Mucosa of gallbladder (tissue), 1 donor: Measurements from ENCODE around the gene HNRNPA3. TPM values are rescaled to one million over a fixed set of nuclear protein-coding genes. Genes with fewer than 3 reads are reported as not detected.
"Not testable (repeated sequence)": the region's sequence is repeated elsewhere in the genome, so short reads cannot be mapped to it uniquely, and the experiment has no call there.

ENCODE experiments used
- DNase-seq: peaks from one replicate; pipeline ENCODE4 v3.0.0-alpha.2; 2020; ENCODE audit warnings: low spot score
- total RNA-seq: library from RNA; stranded (reverse); gene quantifications from one replicate; pipeline ENCODE4 v1.2.1, GENCODE V29; 2021
- donor health status: DM: no; HTN: no; CAD: no.

Gene HNRNPA3
- total RNA-seq, 1 donor from 2014 or later: 128 TPM

DNA sequence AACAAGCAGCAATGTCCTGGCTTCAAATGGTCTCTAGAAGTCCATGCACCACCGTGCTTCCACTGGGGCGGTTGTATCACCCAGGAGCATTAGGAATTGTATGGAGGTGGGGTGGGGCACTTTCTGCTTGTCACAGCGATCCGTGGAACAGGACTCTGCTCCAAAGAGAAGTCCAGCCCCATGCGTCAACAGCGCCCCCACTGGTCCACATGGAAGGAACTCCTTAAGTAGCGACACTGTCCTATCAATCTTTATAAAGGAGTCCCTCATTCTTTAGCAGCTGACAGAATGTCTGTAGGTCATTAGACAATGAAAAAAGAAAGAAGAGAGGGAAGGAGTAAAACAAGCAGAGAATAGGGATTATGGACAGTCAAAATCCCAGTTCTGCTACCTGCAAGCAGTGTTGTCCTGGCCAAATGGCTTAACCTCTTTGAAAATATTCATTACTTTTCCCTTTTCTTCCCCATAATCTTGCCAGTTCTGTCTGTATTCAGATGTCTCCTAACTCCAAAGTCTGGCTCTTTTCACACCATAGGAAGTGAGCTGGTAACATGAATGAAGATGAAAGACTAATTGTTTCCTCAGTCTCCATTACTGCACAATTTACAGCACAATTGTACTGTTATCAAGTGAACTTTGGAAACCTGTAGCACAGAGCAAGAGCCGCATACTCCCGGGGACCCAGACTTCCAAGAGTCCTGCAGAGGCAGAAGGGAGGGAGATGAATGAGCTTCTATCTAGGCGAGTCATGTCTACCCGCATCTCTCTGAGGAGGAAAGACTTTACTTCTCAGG is 42.0 kb downstream of the HNRNPA3 start:
- peak; percentile 36 for DNase-seq

GRCh38 chr2:177255227-177255601 is 42.6 kb downstream of the HNRNPA3 start:
- DNase-seq: no peak

DNA sequence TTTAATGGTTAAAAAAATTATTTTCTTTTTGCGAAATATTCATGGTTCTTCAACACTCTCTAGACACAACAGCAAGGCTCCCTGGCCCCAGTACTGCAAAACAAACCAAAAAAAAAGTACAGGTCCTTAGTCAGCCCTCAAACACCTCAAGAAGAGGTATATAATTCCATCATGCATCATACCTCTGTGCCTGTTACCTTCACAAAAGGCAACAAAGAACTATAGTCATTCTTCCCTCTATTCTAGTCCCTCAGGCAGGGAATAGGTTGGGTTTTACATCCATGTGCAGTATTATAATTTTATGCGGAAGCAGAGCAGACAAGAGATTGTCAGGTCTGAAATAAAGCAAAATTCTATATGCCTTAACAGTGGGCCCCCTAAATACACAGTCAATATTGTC is 43.4 kb downstream of the HNRNPA3 start:
- DNase-seq: no peak

DNA sequence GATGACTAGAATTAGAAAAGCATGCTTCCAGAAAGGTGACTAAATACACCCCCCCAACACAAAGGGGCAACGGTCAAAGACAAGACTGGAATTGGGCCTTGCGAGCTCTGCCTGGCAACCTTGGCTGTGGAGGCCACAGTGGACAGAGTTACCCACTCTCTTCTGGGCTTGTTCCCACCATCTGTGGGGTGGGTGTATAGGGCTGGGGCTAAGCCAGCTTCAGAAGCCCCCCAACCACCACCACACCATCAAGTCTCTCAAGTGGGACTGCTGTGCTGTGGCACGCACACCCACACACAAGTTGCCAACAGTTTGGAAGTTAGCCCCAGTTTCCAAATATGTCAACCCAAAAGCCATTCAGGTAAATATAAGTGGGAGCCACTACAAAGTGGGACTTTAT is 44.1 kb downstream of the HNRNPA3 start:
- DNase-seq: no peak

DNA sequence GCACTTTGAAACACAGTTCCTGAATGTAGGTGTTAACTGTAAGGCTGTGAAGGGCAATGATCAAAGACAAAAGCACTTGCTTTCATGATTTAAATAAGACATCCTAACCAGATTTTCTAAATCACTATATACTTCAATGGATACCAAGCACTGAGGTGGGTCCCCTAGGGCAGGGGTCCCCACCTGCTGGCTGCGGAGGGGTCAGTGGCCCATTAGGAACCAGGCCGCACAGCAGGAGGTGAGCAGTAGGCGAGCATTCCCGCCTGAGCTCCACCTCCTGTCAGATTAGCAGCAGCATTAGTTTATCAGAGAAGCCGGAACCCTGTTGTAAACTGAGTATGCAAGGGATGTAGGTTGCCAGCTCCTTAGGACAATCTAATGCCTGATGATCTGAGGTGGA is 44.9 kb downstream of the HNRNPA3 start:
- no peak for DNase-seq

DNA sequence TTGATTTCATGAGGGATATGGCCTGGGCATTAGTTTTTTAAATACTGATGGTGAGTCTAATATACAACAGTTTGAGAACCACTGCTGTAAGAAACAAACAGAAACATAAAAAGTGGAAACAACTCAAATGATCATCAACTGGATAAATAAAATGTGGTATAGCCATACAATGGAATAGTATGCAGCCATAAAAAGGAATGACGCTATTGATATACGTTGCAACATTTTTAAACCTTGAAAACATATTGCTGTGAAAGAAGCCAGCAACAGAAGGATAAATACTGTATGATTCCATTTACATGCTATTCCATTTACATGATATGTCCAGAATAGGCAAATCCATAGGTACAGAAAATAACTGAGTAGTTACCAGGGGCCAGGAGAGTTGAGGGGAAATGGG is 45.5 kb downstream of the HNRNPA3 start:
- DNase-seq: no peak

DNA sequence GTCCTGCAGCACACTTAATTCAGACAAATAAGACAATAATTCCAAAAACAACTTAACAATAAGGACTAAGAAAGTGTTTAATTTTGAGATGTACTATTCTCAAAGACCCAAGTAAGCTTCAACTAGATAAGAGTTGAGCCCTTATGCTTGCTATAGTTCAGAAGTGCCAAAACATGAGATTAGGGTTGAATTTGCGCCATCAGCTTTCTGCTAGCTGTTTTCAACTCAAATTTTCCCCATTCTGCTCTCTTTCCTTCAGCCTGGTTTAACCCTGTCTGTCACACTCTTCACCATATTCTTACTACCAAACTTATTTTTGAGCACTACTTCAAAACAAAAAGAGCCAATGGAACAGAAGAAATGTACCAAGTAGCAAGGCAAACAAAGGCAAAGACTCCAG is 47.8 kb downstream of the HNRNPA3 start:
- no peak for DNase-seq

GRCh38 chr2:177261116-177262060 is 48.8 kb downstream of the HNRNPA3 start:
- no peak for DNase-seq

GRCh38 chr2:177262092-177262491 is 49.5 kb downstream of the HNRNPA3 start:
- DNase-seq: no peak

- DNase-seq: no peak
Measured at GRCh38 chr2:177262958-177263450, 50.4 kb downstream of the HNRNPA3 start.

DNA sequence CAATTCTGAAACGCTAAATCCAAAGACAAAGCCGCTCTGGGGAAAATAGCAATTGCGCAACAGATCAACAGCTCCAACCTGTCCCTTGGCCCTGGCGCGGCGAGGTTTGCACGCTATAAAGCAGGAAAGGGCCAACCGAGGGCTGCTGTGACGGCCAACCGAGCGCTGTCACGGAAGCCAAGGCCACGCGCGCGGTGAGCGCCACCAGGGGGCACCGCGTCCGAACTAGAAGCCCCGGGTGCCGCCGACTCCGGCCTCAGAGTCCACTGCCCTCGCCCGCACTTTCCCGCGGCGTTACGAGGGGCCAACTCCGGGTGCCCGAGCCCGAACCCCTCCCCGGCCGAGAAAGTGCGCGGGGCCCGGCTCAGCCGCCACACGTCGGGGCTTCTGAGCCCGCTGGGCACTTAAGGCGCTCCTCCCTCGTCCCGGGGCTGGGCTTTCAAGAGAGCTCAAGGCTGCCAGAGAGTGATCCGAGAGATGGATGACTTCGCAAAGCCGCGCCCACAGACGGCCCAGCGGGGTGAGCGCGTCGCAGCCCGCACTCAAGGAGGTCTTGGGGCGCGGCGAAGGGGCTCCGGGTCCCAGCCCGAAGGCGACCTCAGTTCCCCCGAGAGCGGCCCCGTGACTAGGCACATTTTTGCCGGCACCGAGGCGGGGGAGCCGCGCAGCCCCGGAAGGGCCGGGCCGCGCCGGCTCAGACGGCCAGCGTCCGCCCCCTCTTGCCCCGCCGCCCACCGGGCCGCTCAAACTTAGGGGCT is 51.0 kb downstream of the HNRNPA3 start:
- DNase-seq: peak; percentile 99

DNA sequence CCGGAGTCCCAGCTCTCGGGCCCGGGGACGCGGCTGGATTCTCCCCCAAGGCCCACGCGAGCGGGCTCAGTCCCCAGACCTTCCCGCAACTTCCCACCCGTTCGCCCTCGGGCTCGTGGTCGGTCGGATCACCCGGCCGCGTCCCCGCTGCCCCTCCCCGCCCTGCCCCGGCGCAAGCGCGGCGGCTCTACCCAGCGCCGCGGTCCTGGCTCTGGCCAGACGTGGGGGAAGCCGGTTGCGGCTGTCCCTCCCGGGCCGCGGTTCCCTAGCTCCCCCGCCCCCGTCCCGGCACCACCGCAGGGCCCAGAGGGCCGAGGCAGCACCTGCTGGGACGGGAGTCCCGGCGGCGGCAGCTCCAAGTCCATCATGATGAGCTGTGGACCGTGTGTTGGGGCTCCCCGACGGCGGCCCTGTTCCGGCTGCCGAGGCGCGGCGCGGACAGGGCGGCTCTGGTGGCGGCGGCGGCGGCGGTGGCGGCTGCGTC is 51.7 kb downstream of the HNRNPA3 start:
- no peak for DNase-seq

DNA sequence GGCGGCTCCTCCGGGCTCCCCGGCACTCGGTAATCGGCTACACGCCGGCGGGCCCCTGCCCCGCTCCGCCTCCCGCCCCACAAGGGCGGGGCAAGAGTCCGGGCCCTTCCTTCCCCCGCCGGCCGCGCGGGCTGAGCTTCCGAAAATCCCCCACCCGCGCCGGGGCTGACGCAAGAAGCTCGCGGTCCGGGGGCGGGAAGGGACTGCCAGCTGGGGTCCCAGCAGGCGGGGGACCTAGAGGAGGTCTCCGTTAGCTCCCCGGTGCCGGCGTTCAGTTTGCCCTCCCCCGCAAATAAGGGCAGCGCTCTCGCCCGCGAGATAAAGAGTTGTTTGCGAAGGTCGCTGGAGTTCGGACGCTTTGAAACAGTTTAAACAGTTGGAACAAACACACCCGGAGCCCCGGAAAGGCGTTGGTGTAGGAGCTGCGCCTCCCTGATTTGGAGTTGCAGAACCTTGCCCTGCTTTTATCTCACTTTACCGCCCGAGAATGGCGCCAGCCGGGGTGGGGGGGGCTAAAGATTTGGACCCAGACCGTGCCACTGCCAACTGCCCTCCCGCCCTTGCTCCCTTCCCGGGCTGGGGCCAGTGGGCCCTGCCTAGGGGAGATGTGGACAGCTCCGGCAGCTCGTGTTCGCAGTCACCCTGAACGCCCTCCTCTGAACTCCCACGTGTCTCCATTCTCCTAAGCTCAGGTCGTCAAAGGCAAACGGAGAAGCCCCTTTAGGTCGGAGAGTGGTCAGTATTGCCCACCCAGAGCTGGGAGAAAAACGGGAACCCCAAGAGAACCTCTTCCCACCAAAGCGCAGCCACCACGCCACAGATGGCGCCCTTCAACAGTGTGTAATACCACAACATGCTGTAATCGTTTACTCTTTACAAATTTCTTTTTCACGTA is 52.3 kb downstream of the HNRNPA3 start, which contains the start of gene NFE2L2:
NFE2L2 (minus strand) TSS at position 35 of the 895 bp plus-strand sequence. CDS start 151 bp downstream, outside the sequence.
- DNase-seq: peak; percentile 93

- no peak for DNase-seq
Measured at GRCh38 chr2:177265824-177266817, 53.5 kb downstream of the HNRNPA3 start.

DNA sequence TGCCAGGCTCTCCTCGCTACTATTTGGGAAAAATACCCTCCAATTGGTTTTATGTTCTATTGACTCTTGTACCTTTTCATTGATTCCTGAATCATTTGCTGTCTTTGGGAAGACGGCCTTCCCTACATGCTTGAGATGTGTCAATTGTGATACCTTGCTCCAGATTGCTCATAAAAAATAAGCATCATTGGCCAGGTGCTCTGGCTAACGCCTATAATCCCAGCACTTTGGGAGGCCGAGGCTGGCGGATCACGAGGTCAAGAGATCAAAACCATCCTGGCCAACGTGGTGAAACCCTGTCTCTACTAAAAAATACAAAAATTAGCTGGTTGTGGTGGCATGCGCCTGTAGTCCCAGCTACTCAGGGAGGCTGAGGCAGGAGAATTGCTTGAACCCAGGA is 54.4 kb downstream of the HNRNPA3 start:
- DNase-seq: not testable (repeated sequence)

GRCh38 chr2:177268187-177268871 is 55.7 kb downstream of the HNRNPA3 start:
- no peak for DNase-seq

GRCh38 chr2:177268901-177269300 is 56.3 kb downstream of the HNRNPA3 start:
- no peak for DNase-seq

DNA sequence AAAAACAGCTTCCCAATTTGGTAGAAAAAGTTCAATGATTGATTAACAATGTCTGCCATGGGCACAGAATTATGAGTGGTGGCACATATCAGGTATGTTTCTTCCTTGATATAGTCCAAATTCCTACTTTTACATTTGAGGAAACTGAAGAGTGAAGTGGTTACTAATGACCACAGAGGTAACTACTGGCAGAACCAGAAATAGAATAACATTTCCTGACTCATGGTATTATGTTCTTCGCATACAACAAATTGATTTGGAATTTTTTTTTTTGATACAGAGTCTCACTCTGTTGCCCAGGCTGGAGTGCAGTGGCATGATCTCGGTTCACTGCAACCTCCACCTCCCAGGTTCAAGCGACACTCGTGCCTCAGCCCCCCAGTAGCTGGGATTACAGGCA is 57.9 kb downstream of the HNRNPA3 start:
- no peak for DNase-seq
